Measurements from ENCODE around the gene WDR86. TPM values are rescaled to one million over a fixed set of nuclear protein-coding genes. Genes with fewer than 3 reads are reported as not detected.

WDR86 gene
- total RNA-seq, 1 experiment from 2014 or later = not detected

GRCh38 chr7:151352512-151352911 is 57.3 kb downstream of the WDR86 start:
- ChIA-PET RAD21 (ENCODE audit: low non-redundant PET in 1 of 2, low total read pairs in 2 of 2, uncharacterized antibody in 2 of 2, unreplicated experiment in 2 of 2) (no interaction called here), POLR2A (no interaction called here), CTCF (interaction anchor here (1.9 to 4.2 kb wide), 2 partner anchors 35 to 37 kb away, joined by 4 to 18 read pairs; no protein-coding TSS in a partner anchor)
- no peak for TF ChIP-seq RAD21 (IDR thresholded peaks at IDR 0.05; ENCODE audit: low read depth)
- no peak for TF ChIP-seq MAX (IDR thresholded peaks at IDR 0.05)
- TF ChIP-seq YY1 (IDR thresholded peaks at IDR 0.05; ENCODE audit: extremely low read depth, insufficient replicate concordance, low read depth, low read length) = no peak
- no peak for TF ChIP-seq CBX3 (IDR thresholded peaks at IDR 0.05; ENCODE audit: low read depth)
- TF ChIP-seq SRF (IDR thresholded peaks at IDR 0.05; ENCODE audit: low read depth) = no peak
- no peak for TF ChIP-seq CEBPB (IDR thresholded peaks at IDR 0.05; ENCODE audit: low read depth)
- TF ChIP-seq POLR2A (IDR thresholded peaks at IDR 0.05; ENCODE audit: borderline replicate concordance, extremely low read depth, insufficient read depth, insufficient read length) = no peak
- no peak for TF ChIP-seq ZNF274 (IDR thresholded peaks at IDR 0.05; ENCODE audit: low read depth, low read length)
- TF ChIP-seq ZFX (IDR thresholded peaks at IDR 0.05) = no peak
- TF ChIP-seq CTCF (IDR thresholded peaks at IDR 0.05 in 2 of 3, conservative IDR thresholded peaks at IDR 0.05 in 1 of 3; ENCODE audit: borderline replicate concordance in 1 of 3, insufficient read depth in 1 of 3, low read depth in 2 of 3, low read length in 2 of 3) = no peak
- TF ChIP-seq ELF1 (IDR thresholded peaks at IDR 0.05; ENCODE audit: borderline replicate concordance, low read depth) = no peak
- H4K20me1 ChIP-seq (ENCODE audit: insufficient read depth) = no peaks in the 10 kb centered on the region
- no peak overlapping the region for H3K4me2 ChIP-seq (ENCODE audit: low read length)
- no peaks in the 10 kb centered on the region for H3K79me2 ChIP-seq (ENCODE audit: insufficient read depth, low read length)
- H3K36me3 ChIP-seq (ENCODE audit: control insufficient read depth in 1 of 2, insufficient read depth in 2 of 2, low read length in 2 of 2) = peaks cover 29 to 35% of the 10 kb centered on the region in 2 experiments
- no peak overlapping the region for H2AFZ ChIP-seq (ENCODE audit: low read depth, low read length, poor library complexity, severe bottlenecking)
- no peak overlapping the region for H3K9ac ChIP-seq (ENCODE audit: low read length)
- H3K4me1 ChIP-seq (ENCODE audit: control insufficient read depth in 1 of 2, insufficient read depth in 2 of 2, low read length in 2 of 2) = no peaks in the 10 kb centered on the region
- no peaks in the 10 kb centered on the region for H3K9me3 ChIP-seq (ENCODE audit: control insufficient read depth in 1 of 2, insufficient read depth in 1 of 2, low read depth in 1 of 2, low read length in 2 of 2)
- no peak for DNase-seq (ENCODE audit: low read depth, low spot score)
- H3K4me3 ChIP-seq (replicated peaks in 1 of 2; ENCODE audit: low read depth in 1 of 2, low read length in 2 of 2) = no peak overlapping the region
- no peak overlapping the region for H3K27ac ChIP-seq (ENCODE audit: low read depth, low read length)
- no peaks in the 10 kb centered on the region for H3K27me3 ChIP-seq (ENCODE audit: insufficient read depth, low read length)
- ATAC-seq = no peak
- intact Hi-C loops (cut with micrococcal nuclease) = no loop called here
- H3K9me2 ChIP-seq (ENCODE audit: insufficient read depth) = no peaks in the 10 kb centered on the region
- BruUV-seq (replicated peaks) = no TSS peak

Measured in HCT116 (cell line).